Heart right ventricle (tissue), 16 donors: ENCODE data around the gene KRTAP5-2. TPM values are rescaled to one million over a fixed set of nuclear protein-coding genes. Genes with fewer than 3 reads are reported as not detected.

Source experiments
- ATAC-seq, 8 donors: fragments of 200-7000 bp; cut with Tn5 transposase; one replicate each; pipeline ENCODE4 v1.9.1; 2020; ENCODE audit warnings: mild to moderate bottlenecking in 8 of 8, moderate library complexity in 8 of 8, moderate number of reproducible peaks in 1 of 8
- DNase-seq, 2 donors: peaks; one replicate each; pipeline ENCODE4 v3.0.0-alpha.2; 2020
- H3K27ac ChIP-seq, 10 donors: fragments of 200-600 bp; sonication (generic) in 2 of 10; one replicate each; pipeline versions ENCODE4 v1.5.0 to v1.8.0; 2020 to 2022; ENCODE audit warnings: mild to moderate bottlenecking in 3 of 10
- H3K27me3 ChIP-seq, 7 donors: fragments of 200-600 bp; one replicate each; pipeline ENCODE4 v1.8.0; 2021 to 2022; ENCODE audit warnings: mild to moderate bottlenecking in 2 of 7
- H3K36me3 ChIP-seq, 9 donors: fragments of 200-600 bp; sonication (generic) in 1 of 9; one replicate each; pipeline versions ENCODE4 v1.5.0 to v1.8.0; 2020 to 2022; ENCODE audit warnings: mild to moderate bottlenecking in 2 of 9
- H3K4me1 ChIP-seq, 9 donors: fragments of 200-600 bp; sonication (generic) in 1 of 9; one replicate each; pipeline versions ENCODE4 v1.5.0 to v1.8.0; 2020 to 2022; ENCODE audit warnings: mild to moderate bottlenecking in 4 of 9
- H3K4me3 ChIP-seq, 10 donors: fragments of 200-600 bp; sonication (generic) in 2 of 10; one replicate each; pipeline versions ENCODE4 v1.5.0 to v1.8.0; 2020 to 2022; ENCODE audit warnings: mild to moderate bottlenecking in 7 of 10, moderate library complexity in 2 of 10
- H3K9me3 ChIP-seq, 11 donors: fragments of 200-600 bp in 10 of 11; sonication (generic) in 2 of 11; one replicate each; pipeline versions ENCODE4 v1.5.0 to v1.8.0; 2013 to 2022; ENCODE audit warnings: mild to moderate bottlenecking in 2 of 11, control low read depth in 1 of 11, moderate library complexity in 1 of 11
- WGBS, 2 donors: extraction: QIAGEN DNeasy Blood & Tissue Kit; methylation state at CpG; one replicate each; pipeline ENCODE4 v1.1.7; 2013; ENCODE audit warnings: inconsistent platforms in 1 of 2; 5-methylcytosine and 5-hydroxymethylcytosine counted together
- intact Hi-C, 10 donors: fragments of 100-400 bp; cut with DNase I; formaldehyde crosslinking; loops; one replicate each; pipeline versions ENCODE4 v1.11.1 to v1.14.2; 2022
- polyA plus RNA-seq, 2 donors: library from polyadenylated mRNA; stranded (reverse); fragments of 200-250 nt; gene quantifications; one replicate each; pipeline ENCODE4 v1.2.3, GENCODE V29; 2013
- total RNA-seq, 10 donors: library from RNA; stranded (reverse); fragmentation: NEBNext Ultra II Directional in 3 of 10; extraction: Animal tissue kit (Norgen Biotek cat#: 25700) in 3 of 10; gene quantifications; one replicate each; pipeline versions ENCODE4 v1.2.1 to v1.2.4, GENCODE V29; 2021 to 2023
- TF ChIP-seq, protein P1 (sequence below), 9 donors: fragments of 200-600 bp; sonication (generic) in 2 of 9; IDR thresholded peaks; one replicate each; pipeline versions ENCODE4 v1.5.0 to v1.8.0; 2021 to 2022; ENCODE audit warnings: antibody characterized with exemption in 9 of 9, mild to moderate bottlenecking in 5 of 9, moderate library complexity in 1 of 9
- donor health status: Arrhythmogenic right ventricular cardiomyopathy.
- donor health status: ischemic (EF 13 %, LVEDD 7.1; RV severe dilation, severe dysfunction).
- donor health status: healthy with polysubstance abuse.
- donor health status: DM: no; HTN: yes; CAD: no.
- donor health status: DM: no; HTN: no; CAD: no.
- donor health status: ischemic (EF 25% LVEDD 6.9; RV normal size, moderate dysfunction).
- donor health status: ischemic (EF 25% LVEDD 5.7; RV mildly dilated, moderate dysfunction).
- donor health status: healthy.
- donor health status: DM: yes; HTN: yes; CAD: no.
- donor health status: Ischemic cardiomyopathy.
- donor health status: ischemic (EF 35%, LVEDD 5.7; RV mildly dilated, moderate dysfunction).
- donor health status: nonischemic (EF 11% LVEDD 7.7; RV severe dilation, severe dysfunction).
- donor health status: DM: yes; HTN: yes; CAD: no.
- donor health status: PGD.
- donor health status: ischemic (EF 29% LVEDD 5.4; RV normal size, mild dysfunction).
- donor health status: nonischemic (EF 23%, LVEDD 6.1; RV moderate dilation, normal function).

The KRTAP5-2 gene
- total and polyA plus RNA-seq, 12 donors, result 0.04 TPM; not detected in 11

DNA sequence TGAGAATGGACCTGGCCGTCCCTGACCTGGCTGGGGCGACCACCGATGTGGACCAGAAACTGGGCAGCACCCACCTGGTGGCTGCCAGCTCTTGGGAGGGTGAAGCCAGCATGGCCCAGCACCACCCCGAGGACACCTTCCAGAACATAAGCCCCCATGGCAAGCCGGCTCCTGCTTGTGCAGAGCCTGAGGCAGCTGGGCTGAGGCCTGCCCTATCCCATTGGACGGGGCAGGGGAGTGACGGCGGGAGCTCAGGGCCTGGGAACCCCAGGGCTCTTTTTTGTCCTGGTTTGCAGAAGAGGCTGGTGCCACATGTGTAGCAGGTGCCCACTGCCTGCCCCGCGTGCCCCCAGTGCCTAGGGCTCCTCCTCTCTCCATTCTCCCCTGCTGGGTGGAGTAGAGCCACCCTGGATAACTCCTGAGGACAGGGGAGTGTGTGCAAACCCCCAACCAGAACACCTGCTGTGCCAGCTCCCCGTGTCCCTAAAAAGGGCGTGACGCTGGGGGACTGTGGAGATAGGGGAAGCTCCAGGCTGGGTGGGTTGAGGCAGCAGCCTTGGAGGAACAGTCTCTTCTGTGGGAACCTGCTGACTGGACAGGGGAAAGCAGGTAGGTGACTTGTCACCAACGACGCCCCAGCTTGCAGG is 38.0 kb downstream of the KRTAP5-2 start:
- Histone ChIP-seq H3K4me3 (no peak overlapping the region), H3K27ac (peak overlapping the region in 9 of 10 donors; percentile 72 to 99 (median 90)), H3K4me1 (peaks cover 22 to 59% (median 44%) of the 10 kb centered on the region in 9 donors), H3K9me3 (no peaks in the 10 kb centered on the region), H3K27me3 (peaks cover 0 to 18% (median 0%) of the 10 kb centered on the region in 7 donors), H3K36me3 (peaks cover 0 to 78% (median 19%) of the 10 kb centered on the region in 9 donors)
- DNase-seq (no peak), ATAC-seq (no peak)
- TF ChIP-seq, protein P1, sequence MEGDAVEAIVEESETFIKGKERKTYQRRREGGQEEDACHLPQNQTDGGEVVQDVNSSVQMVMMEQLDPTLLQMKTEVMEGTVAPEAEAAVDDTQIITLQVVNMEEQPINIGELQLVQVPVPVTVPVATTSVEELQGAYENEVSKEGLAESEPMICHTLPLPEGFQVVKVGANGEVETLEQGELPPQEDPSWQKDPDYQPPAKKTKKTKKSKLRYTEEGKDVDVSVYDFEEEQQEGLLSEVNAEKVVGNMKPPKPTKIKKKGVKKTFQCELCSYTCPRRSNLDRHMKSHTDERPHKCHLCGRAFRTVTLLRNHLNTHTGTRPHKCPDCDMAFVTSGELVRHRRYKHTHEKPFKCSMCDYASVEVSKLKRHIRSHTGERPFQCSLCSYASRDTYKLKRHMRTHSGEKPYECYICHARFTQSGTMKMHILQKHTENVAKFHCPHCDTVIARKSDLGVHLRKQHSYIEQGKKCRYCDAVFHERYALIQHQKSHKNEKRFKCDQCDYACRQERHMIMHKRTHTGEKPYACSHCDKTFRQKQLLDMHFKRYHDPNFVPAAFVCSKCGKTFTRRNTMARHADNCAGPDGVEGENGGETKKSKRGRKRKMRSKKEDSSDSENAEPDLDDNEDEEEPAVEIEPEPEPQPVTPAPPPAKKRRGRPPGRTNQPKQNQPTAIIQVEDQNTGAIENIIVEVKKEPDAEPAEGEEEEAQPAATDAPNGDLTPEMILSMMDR (IDR thresholded peaks at IDR 0.05), result no peak
- WGBS, 2 donors, result 77 to 80% methylated on average over 15 of the region's 15 CpGs
- intact Hi-C loops, result no loop called here

DNA sequence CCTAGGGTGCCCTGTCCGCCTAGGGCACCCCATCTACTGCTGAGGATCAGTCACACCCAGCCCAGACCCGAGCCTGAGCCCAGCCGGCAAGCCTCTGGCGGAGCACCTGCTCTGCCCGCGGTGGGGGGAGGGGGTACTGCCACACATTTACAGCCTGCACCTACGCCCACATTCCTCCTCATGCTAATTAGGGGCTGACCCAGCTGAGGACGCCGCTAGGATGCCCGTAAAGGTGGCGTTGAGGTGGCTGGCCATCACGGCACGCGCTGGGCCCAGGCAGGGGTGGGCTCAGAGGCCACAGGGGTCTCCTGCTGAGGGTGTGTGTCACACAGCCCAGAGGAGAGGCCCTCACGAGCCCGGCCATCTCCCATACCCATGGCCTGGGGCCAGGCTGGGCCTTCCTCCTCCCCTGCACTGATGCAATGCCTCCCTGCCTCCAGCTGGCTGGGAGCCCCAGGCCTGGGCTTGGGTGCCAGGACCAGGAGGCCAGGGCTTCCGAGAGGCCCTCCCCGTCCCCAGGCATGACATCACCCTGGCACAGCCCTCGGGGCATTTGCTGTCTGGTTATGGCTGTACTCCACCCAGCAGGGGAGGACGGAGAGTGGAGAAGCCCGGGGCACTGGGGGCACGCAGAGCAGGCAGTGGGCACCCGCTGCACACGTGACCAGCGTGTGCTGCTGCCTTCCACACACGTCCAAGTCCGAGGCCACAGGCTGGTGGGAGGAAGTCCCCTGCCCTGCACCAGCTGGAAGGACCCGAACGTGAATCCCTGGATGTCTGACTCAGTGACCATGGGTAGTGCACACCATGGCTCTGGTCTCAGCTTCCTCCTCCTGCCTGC is 38.8 kb downstream of the KRTAP5-2 start:
- H3K27me3 ChIP-seq, result peaks cover 0 to 21% (median 0%) of the 10 kb centered on the region in 7 donors
- 37 to 56% methylated on average over 29 of the region's 29 CpGs for WGBS, 2 donors
- DNase-seq, result peak; percentile 90
- ATAC-seq, result peak; percentile 75 to 92 (median 84)
- peaks cover 0 to 74% (median 19%) of the 10 kb centered on the region in 9 donors for H3K36me3 ChIP-seq
- H3K9me3 ChIP-seq, result no peaks in the 10 kb centered on the region
- TF ChIP-seq, protein P1 (IDR thresholded peaks at IDR 0.05), result peak in 1 of 9 donors; percentile 8
- peaks cover 17 to 54% (median 37%) of the 10 kb centered on the region in 9 donors for H3K4me1 ChIP-seq
- intact Hi-C loops, result no loop called here
- peak overlapping the region; percentile 59 to 99 (median 88) for H3K27ac ChIP-seq
- peak overlapping the region in 1 of 10 donors; percentile 5 for H3K4me3 ChIP-seq

DNA sequence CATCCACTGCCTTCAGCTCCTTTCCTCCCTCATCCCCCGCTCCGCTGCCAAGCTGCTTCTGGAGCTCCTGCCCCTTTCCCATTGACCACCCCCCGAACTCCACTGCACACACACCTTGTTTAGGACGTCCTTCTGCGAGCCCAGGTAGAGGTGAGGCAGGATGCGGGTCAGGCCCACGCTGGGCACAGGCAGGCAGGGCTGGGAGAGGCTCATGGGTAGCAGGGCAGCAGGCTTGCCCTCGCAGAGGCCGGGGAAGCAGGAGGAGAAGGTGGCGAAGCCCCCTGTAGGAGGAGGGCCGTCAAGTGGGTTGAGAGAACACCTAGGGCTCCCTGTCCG is 39.4 kb downstream of the KRTAP5-2 start:
- no peaks in the 10 kb centered on the region for H3K9me3 ChIP-seq
- DNase-seq (no peak), ATAC-seq (peak in 1 of 8 donors; percentile 2)
- H3K4me3 ChIP-seq, result peak overlapping the region in 1 of 10 donors; percentile 5
- TF ChIP-seq, protein P1 (IDR thresholded peaks at IDR 0.05), result no peak
- peak overlapping the region; percentile 59 to 99 (median 88) for H3K27ac ChIP-seq
- H3K36me3 ChIP-seq, result peaks cover 0 to 69% (median 18%) of the 10 kb centered on the region in 9 donors
- WGBS, 2 donors, result 73 to 77% methylated on average over 12 of the region's 12 CpGs
- intact Hi-C loops, result no loop called here
- H3K4me1 ChIP-seq, result peaks cover 17 to 54% (median 32%) of the 10 kb centered on the region in 9 donors
- H3K27me3 ChIP-seq, result peaks cover 0 to 21% (median 0%) of the 10 kb centered on the region in 7 donors
